Measurements from ENCODE around the gene KRTAP10-2.
"Not testable (repeated sequence)": the region's sequence is repeated elsewhere in the genome, so short reads cannot be mapped to it uniquely, and the experiment has no call there.

KRTAP10-2 gene

DNA sequence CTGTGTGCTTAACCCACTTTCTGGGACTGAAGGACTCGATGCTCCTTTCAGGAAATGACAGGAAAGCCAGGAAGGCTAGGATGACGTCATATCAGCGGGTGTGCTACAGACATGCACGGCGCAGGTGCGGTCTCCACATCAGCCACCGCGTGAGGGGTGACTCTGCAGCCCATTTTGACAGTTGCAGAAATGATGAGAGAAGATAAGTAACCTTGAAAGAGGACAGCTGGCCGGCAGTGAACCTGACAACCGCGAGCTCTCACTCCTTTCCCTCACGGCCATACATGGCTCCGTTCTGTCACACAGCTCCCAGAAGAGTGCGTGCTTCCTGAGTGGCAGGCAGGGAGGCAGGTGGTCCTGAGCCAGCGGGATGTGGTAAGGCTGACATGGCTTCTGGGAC, 30.8 kb upstream of the KRTAP10-2 start:
- DNase-seq, result no peak

DNA sequence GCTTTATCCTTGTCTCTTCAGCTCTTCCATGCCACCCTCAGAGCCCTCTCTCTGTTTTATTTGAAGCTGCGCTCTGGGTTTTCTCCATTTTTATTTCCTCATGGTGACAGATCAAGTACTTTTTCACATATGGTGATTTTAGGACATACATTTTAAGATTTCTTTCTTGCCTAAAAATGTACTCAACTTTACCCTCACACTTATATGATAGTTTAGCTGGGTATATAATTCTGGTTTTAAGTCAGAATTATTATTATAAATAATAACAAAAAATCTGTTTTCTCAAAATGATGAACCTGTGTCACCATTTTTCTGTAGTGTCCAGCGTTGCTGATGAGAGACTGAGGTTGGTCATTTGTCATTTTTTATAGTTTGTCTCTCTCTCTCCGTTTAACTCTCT, 29.9 kb upstream of the KRTAP10-2 start:
- no peak for DNase-seq

DNA sequence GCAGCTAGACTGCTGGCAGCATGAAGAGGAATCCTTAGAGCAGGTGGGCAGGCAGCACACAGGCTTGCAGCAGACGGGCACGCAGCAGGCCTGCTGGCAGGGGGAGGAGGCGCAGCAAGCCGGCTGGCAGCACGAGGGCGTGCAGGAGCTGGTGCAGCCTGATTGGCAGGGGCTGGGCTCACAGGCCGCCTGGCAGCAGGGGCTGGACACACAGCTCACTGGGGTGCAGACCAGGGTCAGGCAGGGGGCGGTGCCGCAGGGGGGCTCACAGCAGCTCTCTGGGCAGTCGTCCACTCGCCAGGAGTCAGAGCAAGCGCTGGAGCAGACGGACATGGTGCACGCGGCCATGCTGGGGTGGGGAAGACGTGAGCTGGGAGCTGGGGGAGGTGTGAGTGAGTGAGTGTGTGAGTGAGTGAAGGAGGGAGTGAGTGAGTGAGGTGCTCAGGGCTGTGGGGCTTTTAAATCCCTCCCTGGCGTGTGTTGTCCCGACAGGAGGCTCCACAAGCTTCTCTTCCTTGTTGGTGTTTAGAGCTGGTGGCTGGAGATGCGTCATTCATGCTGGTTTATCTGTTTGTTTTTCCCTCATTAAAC, 29.0 kb upstream of the KRTAP10-2 start, which contains the start of gene KRTAP10-5:
Gene KRTAP10-5, minus strand, starts transcription at position 374 of the 591 bp plus-strand sequence. Its CDS starts 26 bp downstream, at position 348.
- not testable (repeated sequence) for DNase-seq

DNA sequence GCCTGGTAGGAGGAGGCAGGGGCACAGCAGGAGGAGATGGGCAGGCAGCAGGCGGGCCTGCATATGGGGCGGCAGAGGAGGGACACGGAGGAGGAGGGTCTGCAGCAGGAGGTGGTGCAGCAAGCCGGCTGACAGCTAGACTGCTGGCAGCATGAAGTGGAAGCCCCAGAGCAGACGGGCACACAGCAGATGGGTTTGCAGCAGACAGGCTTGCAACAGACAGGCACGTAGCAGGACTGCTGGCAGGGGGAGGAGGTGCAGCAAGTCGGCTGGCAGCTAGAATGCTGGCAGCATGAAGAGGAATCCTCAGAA, 28.5 kb upstream of the KRTAP10-2 start:
- DNase-seq, result no peak

DNA sequence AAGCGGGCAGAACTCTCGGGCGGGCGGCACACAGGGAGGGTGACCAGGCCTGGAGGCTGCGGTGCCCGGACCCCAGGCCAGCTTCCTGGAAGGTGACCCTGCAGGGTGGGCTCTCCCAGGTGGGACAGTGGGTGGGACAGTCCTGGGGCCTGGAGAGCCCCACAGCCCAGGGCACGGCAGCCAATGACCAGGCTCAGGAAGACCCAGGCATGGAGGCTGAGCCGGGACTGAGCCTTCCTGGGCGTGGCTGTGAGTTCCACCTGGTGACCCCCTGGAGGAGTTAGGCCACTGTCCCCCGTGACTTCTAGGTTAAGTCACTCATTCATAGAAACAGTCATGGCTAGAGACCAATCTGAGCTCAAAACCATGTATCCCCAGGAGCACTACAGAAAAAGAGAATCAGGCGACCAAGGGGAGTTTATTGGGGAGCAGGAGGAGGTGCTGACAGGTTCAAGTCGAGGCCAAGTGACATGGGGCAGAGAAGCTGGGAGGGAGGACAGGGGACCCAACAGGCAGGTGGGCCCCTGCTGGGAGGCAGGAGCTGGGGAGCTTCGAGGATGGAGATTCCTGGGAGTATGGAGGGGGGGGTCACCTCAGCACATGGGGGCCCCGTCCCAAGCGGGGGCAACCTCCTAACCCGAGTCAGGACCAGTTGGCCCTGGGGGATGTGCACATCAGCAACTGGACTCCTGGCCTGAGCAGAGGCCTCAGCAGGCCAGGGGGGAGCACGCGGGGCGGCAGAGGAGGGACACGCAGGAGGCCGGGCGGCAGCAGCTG, 27.9 kb upstream of the KRTAP10-2 start:
- DNase-seq, result no peak

DNA sequence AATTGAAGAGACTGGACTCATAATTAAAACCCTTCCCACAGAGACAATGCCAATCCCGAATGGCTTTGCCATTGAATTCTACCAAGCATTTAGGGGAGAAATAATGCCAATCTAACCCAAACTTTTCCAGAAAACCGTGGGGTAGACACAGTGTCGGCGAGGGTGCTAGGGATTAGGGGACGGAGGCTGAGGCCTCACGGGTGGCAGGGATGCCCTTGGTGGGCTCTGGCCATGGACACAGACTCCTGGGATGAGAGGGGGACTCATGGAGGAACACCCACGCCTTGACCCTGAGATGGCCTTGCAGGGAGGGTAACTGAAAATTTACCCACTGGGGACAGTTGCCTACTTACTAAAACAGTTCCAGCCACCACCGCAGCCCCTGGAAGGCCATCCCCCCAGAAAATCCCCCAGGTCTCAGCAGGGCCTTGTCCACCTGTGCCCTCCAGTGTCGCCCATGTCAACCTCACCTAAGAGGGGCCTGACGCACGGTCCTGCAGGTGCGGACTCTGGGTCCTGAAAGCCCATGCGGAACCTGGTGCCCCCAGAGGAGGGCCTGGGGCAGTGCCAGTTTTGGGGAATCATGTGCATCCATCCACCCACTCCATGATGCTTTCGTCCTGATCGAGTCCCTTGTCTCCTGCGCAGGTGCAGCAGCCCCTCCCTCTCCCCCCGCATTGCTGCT, 27.2 kb upstream of the KRTAP10-2 start:
- DNase-seq, result no peak

DNA sequence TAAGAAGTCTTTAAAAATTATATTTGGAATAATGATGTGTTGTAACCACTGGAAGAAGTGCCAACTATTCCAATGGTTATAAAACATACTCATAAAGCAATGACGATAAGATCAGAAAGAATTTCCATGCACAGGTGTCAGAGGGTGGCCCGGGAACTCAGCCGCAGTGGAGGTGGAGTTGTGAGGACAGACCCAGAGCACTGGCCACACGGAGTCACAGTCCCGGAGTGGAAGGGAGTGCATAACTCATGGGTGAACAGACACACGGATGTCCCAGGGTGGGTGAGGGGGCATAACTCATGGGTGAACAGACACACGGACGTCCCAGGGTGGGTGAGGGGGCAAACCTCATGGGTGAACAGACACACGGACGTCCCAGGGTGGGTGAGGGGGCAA, 24.7 kb upstream of the KRTAP10-2 start:
- no peak for DNase-seq

DNA sequence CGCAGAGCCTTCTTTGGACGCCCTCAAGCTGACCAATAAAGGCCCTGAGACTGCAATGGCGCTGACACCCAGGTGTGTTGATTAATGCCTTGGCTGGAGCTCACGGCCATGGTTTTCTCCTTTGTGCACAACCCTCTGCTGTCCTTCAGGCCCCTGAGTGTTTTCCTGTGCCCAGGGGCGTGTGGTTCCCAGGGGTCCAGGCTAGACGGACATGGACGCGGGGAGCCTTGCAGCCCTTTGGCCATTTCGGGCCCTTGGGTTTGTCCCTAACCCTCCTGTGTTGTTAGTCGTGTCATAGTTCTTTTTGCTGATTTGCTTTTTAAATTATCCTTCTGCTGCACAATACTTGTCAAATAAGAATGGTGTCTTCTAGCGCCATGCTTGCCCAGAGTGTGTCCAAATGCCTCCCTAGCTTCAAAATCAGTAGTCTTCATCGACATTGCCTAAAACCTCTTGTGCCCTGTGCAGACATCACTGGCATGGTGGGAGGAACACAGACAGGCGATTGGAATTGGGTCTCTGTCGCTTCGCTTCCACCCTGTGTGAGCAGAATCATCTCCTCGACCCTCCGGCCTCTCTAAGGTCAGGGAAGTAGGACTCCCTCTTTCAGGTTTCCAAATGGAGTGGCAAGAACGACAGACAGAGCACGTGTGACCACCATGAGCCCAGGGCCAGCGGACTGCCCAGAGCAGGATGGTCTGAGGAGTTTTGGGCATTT, 24.2 kb upstream of the KRTAP10-2 start:
- DNase-seq, result no peak

DNA sequence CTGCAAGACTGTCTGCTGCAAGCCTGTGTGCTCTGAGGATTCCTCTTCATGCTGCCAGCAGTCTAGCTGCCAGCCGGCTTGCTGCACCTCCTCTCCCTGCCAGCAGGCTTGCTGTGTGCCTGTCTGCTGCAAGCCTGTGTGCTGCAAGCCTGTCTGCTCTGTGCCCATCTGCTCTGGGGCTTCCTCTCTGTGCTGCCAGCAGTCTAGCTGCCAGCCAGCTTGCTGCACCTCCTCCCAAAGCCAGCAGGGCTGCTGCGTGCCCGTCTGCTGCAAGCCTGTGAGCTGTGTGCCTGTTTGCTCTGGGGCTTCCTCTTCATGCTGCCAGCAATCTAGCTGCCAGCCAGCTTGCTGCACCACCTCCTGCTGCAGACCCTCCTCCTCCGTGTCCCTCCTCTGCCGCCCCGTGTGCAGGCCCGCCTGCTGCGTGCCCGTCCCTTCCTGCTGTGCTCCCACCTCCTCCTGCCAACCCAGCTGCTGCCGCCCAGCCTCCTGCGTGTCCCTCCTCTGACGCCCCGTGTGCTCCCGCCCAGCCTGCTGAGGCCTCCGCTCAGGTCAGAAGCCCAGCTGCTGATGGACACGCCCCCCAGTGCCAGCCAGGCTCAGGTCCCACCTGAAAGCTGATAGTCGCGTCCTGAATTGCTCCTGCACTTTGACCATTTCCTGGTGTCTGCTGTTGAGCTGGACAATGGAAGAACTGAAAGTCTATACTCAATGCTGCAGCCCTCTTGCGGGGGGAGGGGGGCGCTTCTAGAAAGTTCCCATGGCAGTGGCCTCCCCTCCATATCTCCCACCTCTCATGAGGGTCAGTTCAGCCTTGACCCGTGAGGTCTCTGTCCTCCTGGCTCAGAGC, 23.4 kb upstream of the KRTAP10-2 start:
- DNase-seq, result no peak

DNA sequence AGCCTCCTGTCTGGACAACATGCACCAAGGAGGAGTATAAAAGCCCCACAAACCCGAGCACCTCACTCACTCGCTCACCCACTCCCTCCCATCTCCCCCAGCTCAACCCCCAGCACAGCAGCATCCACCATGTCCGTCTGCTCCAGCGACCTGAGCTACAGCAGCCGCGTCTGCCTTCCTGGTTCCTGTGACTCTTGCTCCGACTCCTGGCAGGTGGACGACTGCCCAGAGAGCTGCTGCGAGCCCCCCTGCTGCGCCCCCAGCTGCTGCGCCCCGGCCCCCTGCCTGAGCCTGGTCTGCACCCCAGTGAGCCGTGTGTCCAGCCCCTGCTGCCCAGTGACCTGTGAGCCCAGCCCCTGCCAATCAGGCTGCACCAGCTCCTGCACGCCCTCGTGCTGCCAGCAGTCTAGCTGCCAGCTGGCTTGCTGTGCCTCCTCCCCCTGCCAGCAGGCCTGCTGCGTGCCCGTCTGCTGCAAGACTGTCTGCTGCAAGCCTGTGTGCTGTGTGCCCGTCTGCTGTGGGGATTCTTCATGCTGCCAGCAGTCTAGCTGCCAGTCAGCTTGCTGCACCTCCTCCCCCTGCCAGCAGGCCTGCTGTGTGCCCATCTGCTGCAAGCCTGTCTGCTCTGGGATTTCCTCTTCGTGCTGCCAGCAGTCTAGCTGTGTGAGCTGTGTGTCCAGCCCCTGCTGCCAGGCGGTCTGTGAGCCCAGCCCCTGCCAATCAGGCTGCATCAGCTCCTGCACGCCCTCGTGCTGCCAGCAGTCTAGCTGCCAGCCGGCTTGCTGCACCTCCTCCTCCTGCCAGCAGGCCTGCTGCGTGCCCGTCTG, 22.5 kb upstream of the KRTAP10-2 start, which contains the start of gene KRTAP10-4:
Gene KRTAP10-4, plus strand, starts transcription at position 100 of the 827 bp plus-strand sequence. Its CDS starts 30 bp downstream, at position 130.
- not testable (repeated sequence) for DNase-seq

DNA sequence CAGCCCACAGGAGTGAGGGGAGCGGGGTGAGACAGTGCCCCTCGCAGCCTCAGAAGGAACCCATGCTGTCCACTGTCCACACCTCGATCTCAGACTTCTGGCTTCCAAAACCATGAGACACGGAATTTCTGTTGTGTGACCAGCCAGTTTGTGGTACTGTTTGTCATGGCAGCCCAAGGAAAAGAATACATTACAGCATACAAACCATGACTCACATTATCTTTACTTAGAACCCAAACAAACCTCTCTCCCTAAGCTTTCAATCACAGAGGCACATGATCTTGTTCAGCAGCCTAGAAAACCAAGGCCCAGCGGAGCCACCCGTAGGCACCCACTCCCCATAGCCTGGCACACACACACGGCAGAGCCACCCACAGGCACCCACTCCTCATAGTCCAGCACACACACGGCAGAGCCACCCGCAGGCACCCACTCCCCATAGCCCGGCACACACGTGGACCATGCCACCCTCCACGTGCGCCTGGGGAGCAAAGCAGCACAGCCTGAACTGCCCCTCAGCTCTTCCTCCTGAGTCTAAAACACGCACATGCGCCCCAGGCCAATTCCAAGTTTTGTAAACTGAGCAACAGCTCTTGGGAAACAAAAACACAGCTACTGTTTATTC, 21.8 kb upstream of the KRTAP10-2 start:
- no peak for DNase-seq

DNA sequence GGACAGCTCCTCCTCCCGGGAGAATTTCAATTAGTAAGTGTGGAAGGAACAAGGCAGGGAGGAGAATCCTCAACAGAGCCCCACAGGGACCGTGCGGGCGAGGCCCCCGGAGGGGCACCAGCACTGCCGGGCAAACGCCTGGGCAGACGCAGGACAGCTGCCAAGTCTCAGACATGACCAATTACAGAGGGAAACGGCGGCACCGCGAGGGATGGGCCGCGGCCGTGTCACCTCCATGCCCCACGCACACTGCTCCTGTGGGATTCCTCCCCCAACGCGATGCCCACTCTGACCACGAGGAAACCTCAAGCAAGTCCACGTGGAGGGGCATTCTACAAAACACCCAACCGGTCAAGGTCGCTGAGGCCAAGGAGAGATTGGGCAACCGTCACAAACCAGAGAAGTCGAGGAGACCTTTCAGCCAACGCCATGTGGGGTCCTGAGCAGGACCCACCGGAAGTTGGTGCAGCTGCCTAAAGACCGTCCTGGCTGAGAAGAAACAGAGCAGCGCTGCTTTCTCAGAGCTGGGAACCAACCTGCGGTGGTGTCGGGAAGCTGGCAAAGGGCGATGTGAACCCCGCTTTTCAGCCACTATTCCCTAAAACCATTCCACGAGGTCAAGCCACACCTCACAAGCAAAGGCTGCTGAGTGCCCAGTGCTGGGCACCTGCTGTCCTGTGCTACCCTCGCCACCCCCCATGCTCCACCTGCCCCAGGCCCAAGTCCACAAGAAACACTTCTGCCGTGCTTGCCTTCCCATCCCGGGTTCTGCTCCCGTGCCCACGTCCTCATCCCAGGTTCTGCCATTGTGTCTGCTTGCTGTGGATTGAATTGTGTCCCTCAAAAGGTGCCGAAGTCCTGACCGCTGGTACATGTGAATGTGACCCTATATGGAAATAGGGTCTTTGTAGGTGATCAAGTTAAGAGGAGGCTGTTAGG, 20.8 kb upstream of the KRTAP10-2 start:
- no peak for DNase-seq

DNA sequence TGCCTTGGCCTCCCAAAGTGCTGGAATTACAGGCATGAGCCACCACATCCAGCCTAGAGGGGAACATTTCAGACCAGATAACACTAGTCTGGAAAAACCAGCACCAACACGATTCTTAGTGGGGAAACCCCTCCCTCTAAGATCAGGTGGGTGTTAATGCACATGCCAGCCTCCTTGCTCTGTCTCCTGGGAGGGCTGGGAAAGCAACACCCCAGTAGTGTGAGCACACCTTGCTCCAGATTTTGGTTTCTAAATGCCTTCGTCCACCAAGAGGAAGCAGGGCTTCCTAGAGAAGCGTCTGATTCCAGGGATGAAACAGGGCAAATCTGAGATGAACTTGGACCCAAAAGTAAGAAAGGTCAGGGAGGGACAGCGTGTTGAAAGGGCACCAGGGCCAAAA, 20.0 kb upstream of the KRTAP10-2 start:
- no peak for DNase-seq

DNA sequence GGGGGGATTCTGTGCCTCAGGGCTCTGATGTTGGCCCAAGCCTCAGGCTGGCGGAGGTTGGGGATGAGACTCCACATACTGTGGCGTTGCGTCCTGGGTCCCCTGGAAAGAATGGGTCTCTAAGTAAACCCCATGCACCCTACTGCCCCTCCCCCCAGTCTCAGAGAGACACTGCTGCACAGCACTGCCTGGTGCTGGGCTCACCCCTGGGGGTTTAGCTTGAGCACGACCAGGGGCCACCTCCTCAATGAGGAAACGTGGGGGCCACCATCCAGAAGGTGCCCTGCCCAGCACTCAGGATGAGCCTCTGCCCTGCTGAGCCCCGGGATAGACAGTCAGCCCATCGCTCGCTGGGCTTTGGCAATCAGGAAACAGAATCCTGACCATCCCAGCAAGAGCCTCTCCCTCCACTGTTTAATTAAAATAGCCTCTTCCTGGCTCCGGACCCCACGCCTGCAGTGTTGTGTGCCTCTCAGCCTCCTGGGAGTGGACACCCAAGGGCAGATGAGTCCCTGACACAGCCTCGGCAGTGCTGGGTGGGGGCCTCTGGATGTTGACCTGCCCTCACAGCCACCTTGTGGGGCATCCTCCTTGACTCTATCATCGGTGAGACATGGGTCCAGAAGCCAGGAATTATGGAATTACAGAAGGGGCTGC, 18.7 kb upstream of the KRTAP10-2 start:
- no peak for DNase-seq

DNA sequence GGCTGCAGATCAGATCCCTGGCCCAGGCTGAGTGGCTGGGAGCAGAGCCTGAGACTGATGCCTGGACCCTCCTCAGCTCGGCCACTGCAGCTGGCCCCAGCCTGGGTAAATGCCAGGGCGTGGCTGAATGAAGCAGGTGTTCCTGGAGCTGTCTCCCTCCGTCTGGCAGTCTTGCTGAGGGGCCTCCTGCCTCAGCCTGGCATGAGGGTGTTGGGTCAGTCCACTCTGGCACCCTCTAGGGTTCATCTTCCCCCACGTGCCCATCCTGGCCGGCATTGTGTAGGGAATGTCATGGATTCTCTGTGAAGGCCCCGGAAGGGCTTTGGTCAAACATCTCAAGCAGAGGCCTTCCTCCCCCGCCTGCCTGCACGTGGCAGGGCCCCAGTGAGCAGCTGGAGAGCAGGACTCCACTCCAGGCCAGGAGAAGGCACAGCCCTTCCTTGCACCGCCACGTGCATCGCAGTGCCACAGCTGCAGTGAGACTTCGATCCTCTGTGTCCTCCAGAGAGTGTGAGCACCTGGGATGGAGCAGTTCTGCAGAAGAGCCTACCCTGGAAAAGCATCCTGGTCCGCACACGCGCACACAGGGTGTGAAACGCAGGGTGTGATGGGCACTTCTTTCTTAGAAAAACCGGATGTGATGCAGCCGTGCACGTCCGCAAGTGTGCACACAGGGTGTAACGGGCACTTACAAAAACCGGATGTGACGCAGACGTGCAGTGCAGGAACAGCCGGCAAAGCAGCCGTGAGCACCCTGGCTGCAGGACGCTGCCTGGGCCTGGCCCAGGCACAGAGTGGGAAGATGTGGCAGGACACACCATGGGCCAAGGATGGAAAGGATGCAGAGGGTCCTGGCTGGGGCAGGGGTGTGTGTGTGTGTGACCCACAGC, 17.6 kb upstream of the KRTAP10-2 start:
- DNase-seq, result no peak

DNA sequence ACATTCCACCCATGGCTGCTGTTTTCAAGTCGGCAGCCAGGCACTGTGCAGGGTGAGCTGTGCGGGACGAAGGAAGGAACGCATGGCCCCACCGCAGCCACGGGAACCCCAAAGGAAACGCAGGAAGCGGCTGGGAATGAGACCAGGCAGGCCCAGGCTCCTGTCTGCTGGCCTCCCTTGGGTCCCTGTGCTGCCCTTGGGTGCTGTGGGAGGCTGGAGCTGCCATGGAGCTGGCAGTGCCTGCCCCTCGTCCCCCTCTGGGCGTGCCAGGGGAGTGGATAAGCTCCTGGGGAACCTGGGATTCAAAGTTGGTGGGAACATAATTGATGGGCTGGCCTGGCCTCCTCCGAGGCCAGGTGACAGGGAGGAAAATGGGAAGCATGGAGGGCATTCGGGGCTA, 17.0 kb upstream of the KRTAP10-2 start:
- DNase-seq, result no peak

DNA sequence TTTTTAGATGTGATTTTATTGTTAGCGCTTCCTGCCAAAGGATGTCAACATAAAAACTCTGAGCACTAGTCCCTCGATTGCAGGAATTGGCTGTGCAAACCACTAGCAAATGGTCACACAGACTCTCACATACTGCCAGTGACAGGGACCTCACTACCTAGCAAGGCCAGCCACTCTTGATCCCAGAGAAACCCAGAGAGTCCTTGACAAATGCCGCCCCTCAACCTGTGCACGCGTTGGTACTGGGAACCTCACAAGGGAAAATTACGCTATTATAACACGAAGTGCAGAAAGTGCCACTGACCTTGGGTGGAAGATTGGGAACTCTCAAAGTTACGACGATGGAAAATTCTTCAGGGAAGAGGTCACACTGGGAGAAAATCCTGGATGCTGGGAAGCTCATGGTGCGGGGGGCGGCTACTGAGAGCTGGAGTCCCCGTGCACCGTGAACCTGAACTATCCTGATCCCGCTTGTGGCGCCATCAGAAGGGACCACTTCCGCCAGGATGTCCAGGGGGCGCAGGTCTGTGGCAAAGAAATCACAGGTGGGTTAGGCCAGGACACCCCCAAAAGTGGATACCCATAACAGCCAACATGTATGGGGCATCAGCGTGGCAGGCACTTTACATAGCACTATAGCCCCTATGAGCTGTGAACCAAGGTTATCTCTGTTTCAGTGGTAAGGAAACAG, 16.3 kb upstream of the KRTAP10-2 start:
- DNase-seq, result no peak

Data from fibroblast of skin of scalp (primary cell).